Measurements from ENCODE around the gene TCF7L1. TPM values are rescaled to one million over a fixed set of nuclear protein-coding genes. Genes with fewer than 3 reads are reported as not detected.

TCF7L1 gene
- total and polyA plus RNA-seq, 2 donors (not counting 3 experiments of a cell fraction or from before 2014, with no cell fraction given), result 9.6 to 17.4 TPM

- peaks cover 3 to 6% of the 10 kb centered on the region in 2 experiments for H3K27me3 ChIP-seq (ENCODE audit: control insufficient read depth in 2 of 2, insufficient read depth in 2 of 2, low read length in 2 of 2)
- CTCF ChIA-PET, result interaction anchor here (0.7 kb wide), 1 partner anchor 48 kb away, joined by 3 read pairs; no protein-coding TSS in a partner anchor
- H3K4me1 ChIP-seq (ENCODE audit: control insufficient read depth, extremely low read depth, insufficient read depth, low read length), result no peaks in the 10 kb centered on the region
- H3K36me3 ChIP-seq (ENCODE audit: control insufficient read depth in 2 of 2, extremely low read depth in 1 of 2, insufficient read depth in 2 of 2, low read length in 2 of 2), result no peaks in the 10 kb centered on the region
- dilution Hi-C loops (cut with MboI; ENCODE audit: extremely low pct_ligation_motif_present, low sequenced_read_pairs) (no loop called here), intact Hi-C loops (cut with micrococcal nuclease) (no loop called here)
- no peak overlapping the region for H3K4me3 ChIP-seq (replicated peaks in 1 of 3; ENCODE audit: insufficient read depth in 1 of 3, low read depth in 1 of 3, low read length in 3 of 3)
- no peak overlapping the region for H2AFZ ChIP-seq (ENCODE audit: low read depth, low read length)
- BruUV-seq (replicated peaks), result no TSS peak
- no peak overlapping the region for H3K9ac ChIP-seq (replicated peaks; ENCODE audit: extremely low read depth, insufficient read depth, low read length)
- H3K9me1 ChIP-seq (replicated peaks; ENCODE audit: control insufficient read depth, extremely low read depth, insufficient read depth, low read length), result no peaks in the 10 kb centered on the region
- no peak overlapping the region for H3K27ac ChIP-seq (ENCODE audit: insufficient read depth, low read depth, low read length)
- no peak overlapping the region for H3K4me2 ChIP-seq (ENCODE audit: insufficient read depth, low read length)
- H3K9me3 ChIP-seq (replicated peaks; ENCODE audit: control insufficient read depth, insufficient read depth, low read length), result no peaks in the 10 kb centered on the region
- no peak for FAIRE-seq
- no peak for TF ChIP-seq FOS (IDR thresholded peaks at IDR 0.05; ENCODE audit: borderline replicate concordance, insufficient read depth, low read length)
- no peak for TF ChIP-seq CTCF (IDR thresholded peaks at IDR 0.05; ENCODE audit: extremely low read depth in 1 of 2, insufficient read depth in 1 of 2, low read depth in 1 of 2, low read length in 2 of 2)
- no peak for TF ChIP-seq GATA2 (IDR thresholded peaks at IDR 0.05; ENCODE audit: insufficient read depth, insufficient read length, low read depth, low read length)
- no peak for TF ChIP-seq EZH2 (IDR thresholded peaks at IDR 0.05; ENCODE audit: borderline replicate concordance, low read depth, low read length, severe bottlenecking)
- TF ChIP-seq MYC (IDR thresholded peaks at IDR 0.05; ENCODE audit: low read depth, low read length), result no peak
- no peak for TF ChIP-seq JUN (IDR thresholded peaks at IDR 0.05; ENCODE audit: borderline replicate concordance, insufficient read depth, insufficient read length, low read depth)
- no peak for TF ChIP-seq POLR2A (IDR thresholded peaks at IDR 0.05; ENCODE audit: low read depth, low read length)
- no peak for TF ChIP-seq POLR2AphosphoS5 (IDR thresholded peaks at IDR 0.05; ENCODE audit: insufficient read depth, low read depth, low read length)
- TF ChIP-seq MAX (IDR thresholded peaks at IDR 0.05; ENCODE audit: insufficient read depth, insufficient read length), result no peak
- H3K79me2 ChIP-seq (ENCODE audit: control insufficient read depth, insufficient read depth, low read length), result no peaks in the 10 kb centered on the region
- POLR2A ChIA-PET, result interaction anchor here (0.7 kb wide), 1 partner anchor 20 kb away, joined by 6 read pairs; no protein-coding TSS in a partner anchor
- H4K20me1 ChIP-seq (replicated peaks; ENCODE audit: control insufficient read depth, extremely low read depth, insufficient read depth, low read length), result no peaks in the 10 kb centered on the region
- no peak for DNase-seq (ENCODE audit: low read depth, low spot score)
Observed at GRCh38 chr2:85095094-85095493, 38.1 kb upstream of the TCF7L1 start.

Data from endothelial cell of umbilical vein (primary cell).